H1 (cell line): ENCODE data around the gene DPM2. TPM values are rescaled to one million over a fixed set of nuclear protein-coding genes. Genes with fewer than 3 reads are reported as not detected.

Experiments used
- CTCF ChIA-PET: fragments of 300-600 bp; sonication (Branson Sonifier 250); formaldehyde crosslinking; loops from one replicate; lab custom pipeline; 2021; ENCODE audit not compliant: partially characterized antibody; lab: Charles Lee
- POLR2A ChIA-PET: fragments of 300-600 bp; sonication (Branson Sonifier 250); formaldehyde crosslinking; loops from one replicate; lab custom pipeline; 2021; ENCODE audit warnings: inconsistent platforms; ENCODE audit not compliant: partially characterized antibody; lab: Charles Lee
- DNase-seq, 2 experiments: peaks; one replicate each; pipeline versions ENCODE4 v3.0.0 to v3.0.0-alpha.2; 2010 to 2022; ENCODE audit warnings: low spot score in 2 of 2, low read depth in 1 of 2, mixed read lengths in 1 of 2
- FAIRE-seq: peaks from 2 replicates; lab custom pipeline; 2011; peaks lifted over from hg19 to GRCh38; lab: Jason Lieb, UNC
- H2AFZ ChIP-seq: 2 replicates; pipeline ENCODE4 v1.8.1; 2012; ENCODE audit warnings: low read length, inconsistent platforms
- H2AK5ac ChIP-seq: 2 replicates; pipeline ENCODE4 v1.6.1; 2013; ENCODE audit warnings: low read depth, low read length
- H2BK120ac ChIP-seq: replicated peaks from 2 replicates; pipeline ENCODE3; 2013; ENCODE audit warnings: low read depth, low read length, inconsistent platforms
- H2BK12ac ChIP-seq: 2 replicates; pipeline ENCODE4 v1.6.1; 2013; ENCODE audit warnings: low read depth, low read length
- H2BK15ac ChIP-seq: 2 replicates; pipeline ENCODE4 v1.6.1; 2013; ENCODE audit warnings: low read length
- H2BK20ac ChIP-seq: 2 replicates; pipeline ENCODE4 v1.6.1; 2013; ENCODE audit warnings: low read length
- H2BK5ac ChIP-seq: 2 replicates; pipeline ENCODE4 v1.6.1; 2013; ENCODE audit warnings: low read depth, low read length
- H3K14ac ChIP-seq: 2 replicates; pipeline ENCODE4 v1.6.1; 2013; ENCODE audit warnings: inconsistent platforms; ENCODE audit not compliant: insufficient read length
- H3K18ac ChIP-seq: 2 replicates; pipeline ENCODE4 v1.6.1; 2013; ENCODE audit warnings: low read length; ENCODE audit errors: extremely low read depth
- H3K23ac ChIP-seq: 2 replicates; pipeline ENCODE4 v1.6.1; 2013; ENCODE audit warnings: inconsistent platforms; ENCODE audit not compliant: insufficient read length
- H3K23me2 ChIP-seq: 2 replicates; pipeline ENCODE4 v1.6.1; 2013; ENCODE audit warnings: low read depth, low read length
- H3K27ac ChIP-seq: 2 replicates; pipeline ENCODE4 v1.6.1; 2011; ENCODE audit warnings: low read depth, low read length, inconsistent platforms
- H3K27me3 ChIP-seq, 4 experiments: replicated peaks in 1 of 4; 1 replicate in 1 of 4; 2 replicates in 3 of 4; pipeline versions ENCODE4 v1.6.1 to v1.8.1; 2011 to 2013; ENCODE audit warnings: low read length in 3 of 4, mild to moderate bottlenecking in 3 of 4, inconsistent platforms in 2 of 4, mixed read lengths in 2 of 4, moderate library complexity in 1 of 4; ENCODE audit not compliant: control insufficient read depth in 3 of 4, insufficient read depth in 3 of 4; ENCODE audit errors: extremely low read depth in 1 of 4
- H3K36me3 ChIP-seq, 4 experiments: 2 replicates each; pipeline versions ENCODE4 v1.6.1 to v1.8.1; 2011 to 2013; ENCODE audit warnings: mild to moderate bottlenecking in 4 of 4, low read length in 3 of 4, moderate library complexity in 2 of 4, control low read depth in 1 of 4, inconsistent platforms in 1 of 4; ENCODE audit not compliant: insufficient read depth in 4 of 4, control insufficient read depth in 2 of 4
- H3K4ac ChIP-seq: replicated peaks from 2 replicates; pipeline ENCODE3; 2013; ENCODE audit warnings: low read length, low read depth, mixed read lengths, inconsistent platforms; ENCODE audit not compliant: insufficient read length
- H3K4me1 ChIP-seq, 4 experiments: replicated peaks in 1 of 4; 1 replicate in 1 of 4; 2 replicates in 3 of 4; pipeline versions ENCODE4 v1.6.1 to v1.8.1; 2011 to 2013; ENCODE audit warnings: low read length in 3 of 4, inconsistent platforms in 2 of 4, mixed read lengths in 1 of 4; ENCODE audit not compliant: insufficient read depth in 4 of 4, control insufficient read depth in 3 of 4
- H3K4me2 ChIP-seq, 2 experiments: 2 replicates each; pipeline versions ENCODE4 v1.6.1 to v1.8.1; 2011 to 2013; ENCODE audit warnings: low read depth in 2 of 2, low read length in 2 of 2, control low read depth in 1 of 2, inconsistent platforms in 1 of 2, mild to moderate bottlenecking in 1 of 2; ENCODE audit not compliant: insufficient read depth in 1 of 2
- H3K4me3 ChIP-seq, 4 experiments: fragments of 200-600, 300-600 bp in 1 of 4; sonication (generic), shearing (Covaris generic), sonication (Bioruptor Twin) in 1 of 4; 2 replicates each; pipeline versions ENCODE4 v1.5.1 to v1.8.1; 2011 to 2016; ENCODE audit warnings: low read length in 4 of 4, low read depth in 3 of 4, control low read depth in 2 of 4, inconsistent platforms in 2 of 4, mild to moderate bottlenecking in 2 of 4, mixed read lengths in 1 of 4, moderate library complexity in 1 of 4; ENCODE audit not compliant: insufficient read depth in 2 of 4; ENCODE audit errors: extremely low read depth in 1 of 4
- H3K56ac ChIP-seq: replicated peaks from 2 replicates; pipeline ENCODE3; 2013; ENCODE audit warnings: low read depth, mild to moderate bottlenecking, mixed read lengths, low read length, inconsistent platforms; ENCODE audit not compliant: insufficient read length
- H3K79me1 ChIP-seq: 2 replicates; pipeline ENCODE4 v1.6.1; 2013; ENCODE audit warnings: low read depth, low read length, control low read depth
- H3K79me2 ChIP-seq, 2 experiments: 2 replicates each; pipeline versions ENCODE4 v1.6.1 to v1.8.1; 2012 to 2013; ENCODE audit warnings: low read length in 2 of 2, mild to moderate bottlenecking in 2 of 2, inconsistent platforms in 1 of 2; ENCODE audit not compliant: insufficient read depth in 2 of 2, control insufficient read depth in 1 of 2
- H3K9ac ChIP-seq, 4 experiments: replicated peaks in 1 of 4; 1 replicate in 1 of 4; 2 replicates in 3 of 4; pipeline versions ENCODE4 v1.6.1 to v1.8.1; 2011 to 2013; ENCODE audit warnings: low read depth in 3 of 4, low read length in 3 of 4, control low read depth in 2 of 4, mild to moderate bottlenecking in 2 of 4, moderate library complexity in 2 of 4, inconsistent platforms in 1 of 4; ENCODE audit errors: extremely low read depth in 1 of 4
- H3K9me3 ChIP-seq, 2 experiments: 2 replicates each; pipeline versions ENCODE4 v1.6.1 to v1.8.1; 2012 to 2013; ENCODE audit warnings: mild to moderate bottlenecking in 2 of 2, moderate library complexity in 2 of 2, control low read depth in 1 of 2, inconsistent platforms in 1 of 2, low read depth in 1 of 2, low read length in 1 of 2, mixed read lengths in 1 of 2; ENCODE audit not compliant: insufficient read depth in 2 of 2
- H4K20me1 ChIP-seq, 2 experiments: replicated peaks in 1 of 2; 2 replicates each; pipeline versions ENCODE3 to v1.8.1; 2011 to 2013; ENCODE audit warnings: inconsistent platforms in 2 of 2, low read length in 2 of 2, mild to moderate bottlenecking in 1 of 2; ENCODE audit not compliant: insufficient read depth in 2 of 2, control insufficient read depth in 1 of 2
- H4K5ac ChIP-seq: 2 replicates; pipeline ENCODE4 v1.6.1; 2013; ENCODE audit warnings: low read length, low read depth, mixed read lengths, inconsistent platforms; ENCODE audit not compliant: insufficient read length
- H4K8ac ChIP-seq: 2 replicates; pipeline ENCODE4 v1.8.0; 2013; ENCODE audit warnings: mild to moderate bottlenecking, moderate library complexity, low read length, inconsistent platforms; ENCODE audit not compliant: insufficient read depth; ENCODE audit errors: extremely low read depth
- H4K91ac ChIP-seq: replicated peaks from 2 replicates; pipeline ENCODE3; 2013; ENCODE audit warnings: low read length, mixed read lengths, inconsistent platforms; ENCODE audit not compliant: insufficient read length
- ASH2L ChIP-seq: fragments of 200-600, 300-600 bp; sonication (generic); IDR thresholded peaks from one replicate; pipeline ENCODE4 v1.7.1; 2017; ENCODE audit warnings: low read length
- JUN ChIP-seq: IDR thresholded peaks from 2 replicates; pipeline ENCODE4 v1.6.1; 2011; ENCODE audit warnings: low read depth, mild to moderate bottlenecking, improper control_type of control experiment, low read length
- KDM5A ChIP-seq: fragments of 200-600 bp; IDR thresholded peaks from 2 replicates; pipeline ENCODE4 v1.7.1; 2012; ENCODE audit warnings: mild to moderate bottlenecking, low read length, inconsistent platforms, mixed read lengths
- NANOG ChIP-seq: IDR thresholded peaks from 2 replicates; pipeline ENCODE4 v1.6.1; 2011; ENCODE audit warnings: low read length, low read depth, mild to moderate bottlenecking, inconsistent platforms; ENCODE audit not compliant: insufficient read depth, poor library complexity, severe bottlenecking
- RAD21 ChIP-seq, 2 experiments: IDR thresholded peaks in 1 of 2; conservative IDR thresholded peaks in 1 of 2; 2 replicates each; pipeline ENCODE4 v1.6.1; 2011; ENCODE audit warnings: low read depth in 2 of 2, low read length in 2 of 2, improper control_type of control experiment in 1 of 2, inconsistent platforms in 1 of 2, mild to moderate bottlenecking in 1 of 2, moderate library complexity in 1 of 2
- RBBP5 ChIP-seq: IDR thresholded peaks from 2 replicates; pipeline ENCODE4 v1.7.1; 2012; ENCODE audit warnings: low read depth, mild to moderate bottlenecking, inconsistent platforms, low read length, moderate library complexity, borderline replicate concordance
- RXRA ChIP-seq: IDR thresholded peaks from 2 replicates; pipeline ENCODE4 v1.6.1; 2011; ENCODE audit warnings: low read depth, mild to moderate bottlenecking, low read length, moderate library complexity; ENCODE audit not compliant: insufficient read depth
- SIRT6 ChIP-seq: IDR thresholded peaks from one replicate; pipeline ENCODE4 v1.7.1; 2012; ENCODE audit warnings: low read length, inconsistent platforms
- SP1 ChIP-seq: IDR thresholded peaks from 2 replicates; pipeline ENCODE4 v1.6.1; 2011; ENCODE audit warnings: low read depth, low read length
- SP2 ChIP-seq: IDR thresholded peaks from 2 replicates; pipeline ENCODE4 v1.6.1; 2012; ENCODE audit warnings: mild to moderate bottlenecking, low read length, inconsistent platforms
- TBP ChIP-seq: IDR thresholded peaks from 2 replicates; pipeline ENCODE4 v1.6.1; 2011; ENCODE audit warnings: low read depth, low read length, improper control_type of control experiment
- TEAD4 ChIP-seq: IDR thresholded peaks from 2 replicates; pipeline ENCODE4 v1.6.1; 2012; ENCODE audit warnings: low read depth, low read length, inconsistent platforms, mixed read lengths
- ZNF274 ChIP-seq: IDR thresholded peaks from 2 replicates; pipeline ENCODE4 v1.7.0; 2012; ENCODE audit warnings: low read length, borderline replicate concordance; ENCODE audit errors: extremely low read depth
- WGBS, 2 experiments: shearing (Covaris generic) in 1 of 2; methylation state at CpG; one replicate each; pipeline versions ENCODE4 v1.1.6 to v1.1.7; 2013 to 2015; ENCODE audit warnings: low lambda C conversion rate in 2 of 2, mixed read lengths in 2 of 2, inconsistent platforms in 1 of 2, low coverage in 1 of 2, missing lambda C conversion rate in 1 of 2; ENCODE audit not compliant: insufficient replicate concordance in 2 of 2, insufficient coverage in 1 of 2, insufficient read length in 1 of 2; ENCODE audit errors: extremely low coverage in 1 of 2, missing lambda C conversion rate in 1 of 2; 5-methylcytosine and 5-hydroxymethylcytosine counted together
- polyA plus RNA-seq, 7 experiments: library from polyadenylated mRNA; depleted of rRNA in 3 of 7; stranded (reverse) in 5 of 7; unstranded in 2 of 7; fragments of >200 nt in 5 of 7; fragments of 200-250 nt in 2 of 7; gene quantifications; 1 replicate in 5 of 7; 2 replicates in 1 of 7; 4 replicates in 1 of 7; pipeline versions ENCODE4 v1.2.1 to v1.2.3, GENCODE V29; 2011 to 2013; ENCODE audit warnings: missing spikeins in 2 of 7, mixed read lengths in 2 of 7
- total RNA-seq: library from RNA; stranded (reverse); fragmentation: NEBNext Ultra II Directional; extraction: Animal tissue kit (Norgen Biotek cat#: 25700); gene quantifications from 2 replicates; pipeline ENCODE4 v1.2.1, GENCODE V29; 2021

Gene DPM2
- total and polyA plus RNA-seq, 2 of the 8 experiments (the other 6 are each of a cell fraction or from before 2014, with no cell fraction given) = 45.4 to 95.4 TPM

DNA sequence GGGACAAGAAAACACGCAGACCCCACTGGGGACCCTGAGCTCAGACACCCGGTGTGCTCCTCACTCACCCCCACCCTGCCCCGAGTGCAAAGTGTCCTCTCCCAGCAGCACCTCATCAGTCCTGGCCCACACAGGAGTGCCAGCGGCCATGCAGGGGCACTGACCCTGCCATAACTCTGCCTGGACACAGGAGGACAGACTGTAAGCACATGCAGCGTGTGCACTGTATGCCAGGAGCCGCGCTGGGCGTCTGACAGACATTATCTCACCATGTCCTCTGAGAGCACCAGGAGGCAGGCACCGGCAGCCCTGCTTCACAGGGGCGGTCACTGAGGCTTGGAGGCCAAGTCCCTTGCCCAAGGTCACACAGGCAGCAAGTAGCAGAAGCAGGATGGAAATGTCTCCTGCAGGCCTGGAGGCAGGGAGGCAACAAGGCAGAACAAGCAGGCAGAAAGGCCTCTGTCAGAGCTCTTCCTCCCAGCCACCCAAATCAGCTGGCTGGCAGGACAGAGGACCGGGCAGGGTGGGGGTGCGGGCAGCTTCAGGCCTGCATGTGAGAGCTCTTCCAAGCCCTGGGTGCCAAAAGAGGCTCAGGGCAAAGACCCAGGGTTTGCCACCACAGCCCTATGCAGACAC, 34.7 kb upstream of the DPM2 start:
- no peaks in the 10 kb centered on the region for H3K23me2 ChIP-seq
- no peak overlapping the region for H3K23ac ChIP-seq
- H3K4me3 ChIP-seq = no peak overlapping the region
- DNase-seq (no peak), FAIRE-seq (no peak)
- peaks cover 53% of the 10 kb centered on the region for H3K79me1 ChIP-seq
- TF ChIP-seq TBP (no peak), SIRT6 (no peak), ASH2L (no peak), RAD21 (IDR thresholded peaks at IDR 0.05 in 1 of 2, conservative IDR thresholded peaks at IDR 0.05 in 1 of 2; ENCODE audit: low read depth in 2 of 2, low read length in 2 of 2) (no peak), ZNF274 (no peak), SP2 (no peak), SP1 (no peak), NANOG (no peak), KDM5A (no peak), TEAD4 (no peak), RXRA (no peak), JUN (no peak), RBBP5 (no peak)
- peak overlapping the region; percentile 20 to 60; a peak in 2 of 4 replicates for H3K4me2 ChIP-seq
- peak overlapping the region; percentile 52; the same call in 1 of the 2 replicates for H3K27ac ChIP-seq
- H3K56ac ChIP-seq = no peak overlapping the region
- H3K79me2 ChIP-seq = peaks cover 22 to 99% of the 10 kb centered on the region in 2 experiments
- H2AFZ ChIP-seq = no peak overlapping the region
- H3K18ac ChIP-seq = peak overlapping the region; percentile 52; the same call in 1 of the 2 replicates
- no peak overlapping the region for H3K4ac ChIP-seq
- ChIA-PET CTCF (interaction anchor here (0.7 to 7.6 kb wide), 5 partner anchors 11 to 63 kb away, joined by 3 to 55 read pairs (median 14); no protein-coding TSS in a partner anchor), POLR2A (interaction anchor here (0.8 kb wide), 2 partner anchors 9 to 11 kb away, joined by 3 to 5 read pairs; partner anchors contain the start of gene EEIG1)
- peaks cover 0 to 53% (median 40%) of the 10 kb centered on the region in 4 experiments; a peak in 6 of 7 replicates for H3K4me1 ChIP-seq
- H3K14ac ChIP-seq = no peak overlapping the region
- H3K9ac ChIP-seq = peak overlapping the region in 2 of 4 experiments; percentile 8; a peak in 1 of 7 replicates
- H4K91ac ChIP-seq = no peak overlapping the region
- H2BK5ac ChIP-seq = peak overlapping the region; percentile 54
- no peaks in the 10 kb centered on the region for H3K9me3 ChIP-seq
- WGBS, 2 experiments = 88% methylated on average over 12 of the region's 12 CpGs; no CpG with 5 or more reads in 1 of the 2 experiments
- no peak overlapping the region for H2BK20ac ChIP-seq
- H3K36me3 ChIP-seq = no peaks in the 10 kb centered on the region
- no peak overlapping the region for H4K5ac ChIP-seq
- peak overlapping the region; percentile 99; the same call in 1 of the 2 replicates for H2BK12ac ChIP-seq
- peak overlapping the region; percentile 92 for H2BK15ac ChIP-seq
- H2AK5ac ChIP-seq = peak overlapping the region; percentile 10; the same call in 1 of the 2 replicates
- peaks cover 58 to 65% of the 10 kb centered on the region in 2 experiments for H4K20me1 ChIP-seq
- no peak overlapping the region for H2BK120ac ChIP-seq
- peak overlapping the region; percentile 6; the same call in 1 of the 2 replicates for H4K8ac ChIP-seq
- no peaks in the 10 kb centered on the region for H3K27me3 ChIP-seq
